Kidney tubule cell (primary cell): ENCODE measurements around the gene GNPTG.
A peak's percentile ranks its signal among the peaks of the same experiment; 100 is the strongest.

Experiments used
- DNase-seq: peaks from one replicate; pipeline ENCODE4 v3.0.0-alpha.2; 2018; ENCODE audit warnings: low spot score

GNPTG gene

DNA sequence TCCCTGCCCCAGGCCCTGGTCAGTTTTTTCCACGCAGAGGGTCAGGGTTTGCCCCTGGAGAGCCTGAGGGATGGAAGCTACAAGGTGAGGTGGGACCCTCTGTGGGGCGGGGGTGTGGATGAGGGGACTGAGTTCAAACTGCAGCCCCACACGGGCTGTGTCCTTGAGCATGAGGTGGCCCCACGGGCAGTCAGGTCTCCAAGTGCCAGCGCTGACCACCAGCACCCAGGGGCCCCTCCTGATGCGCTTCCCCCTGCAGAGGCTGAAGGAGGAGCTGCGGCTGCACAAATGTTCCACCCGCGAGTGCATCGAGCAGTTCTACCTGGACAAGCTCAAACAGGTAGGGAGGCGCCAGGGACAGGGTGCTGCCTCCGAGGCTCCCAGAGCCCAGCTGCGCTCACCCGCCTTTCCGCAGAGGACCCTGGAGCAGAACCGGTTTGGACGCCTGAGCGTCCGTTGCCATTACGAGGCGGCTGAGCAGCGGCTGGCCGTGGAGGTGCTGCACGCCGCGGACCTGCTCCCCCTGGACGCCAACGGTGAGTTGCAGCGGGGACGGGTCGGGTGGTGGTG is 4.4 kb upstream of the GNPTG start:
- DNase-seq = no peak

DNA sequence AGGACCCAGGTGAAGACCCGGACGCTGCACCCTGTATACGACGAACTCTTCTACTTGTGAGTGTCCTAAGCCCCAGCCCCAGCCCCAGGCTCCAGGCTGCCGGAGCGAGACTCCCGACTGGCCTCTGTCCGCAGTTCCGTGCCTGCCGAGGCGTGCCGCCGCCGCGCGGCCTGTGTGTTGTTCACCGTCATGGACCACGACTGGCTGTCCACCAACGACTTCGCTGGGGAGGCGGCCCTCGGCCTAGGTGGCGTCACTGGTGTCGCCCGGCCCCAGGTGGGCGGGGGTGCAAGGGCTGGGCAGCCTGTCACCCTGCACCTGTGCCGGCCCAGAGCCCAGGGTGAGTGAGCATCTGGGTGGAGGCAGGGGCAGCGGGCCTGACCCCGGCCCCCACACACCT is 3.8 kb upstream of the GNPTG start:
- no peak for DNase-seq

DNA sequence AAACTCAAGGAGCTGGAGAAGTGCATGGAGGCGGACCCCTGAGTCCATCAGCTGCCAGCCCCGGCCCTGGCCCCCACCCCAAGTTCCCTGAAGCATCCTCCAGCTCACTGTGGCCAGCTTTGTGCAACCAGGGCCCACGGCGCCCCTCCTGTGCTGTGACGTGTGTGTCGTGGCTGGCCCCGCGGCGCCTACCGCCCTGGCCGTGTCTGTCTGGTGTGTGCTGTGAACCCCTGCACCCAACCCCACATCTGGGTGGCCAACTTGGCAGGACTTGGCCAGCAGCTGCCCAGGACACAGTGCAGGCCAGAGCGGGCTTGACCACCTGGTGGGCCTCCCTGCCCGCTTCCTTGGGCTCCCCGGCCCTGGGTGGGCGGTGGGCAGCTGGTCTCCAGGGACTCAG is 3.3 kb upstream of the GNPTG start:
- DNase-seq = no peak

DNA sequence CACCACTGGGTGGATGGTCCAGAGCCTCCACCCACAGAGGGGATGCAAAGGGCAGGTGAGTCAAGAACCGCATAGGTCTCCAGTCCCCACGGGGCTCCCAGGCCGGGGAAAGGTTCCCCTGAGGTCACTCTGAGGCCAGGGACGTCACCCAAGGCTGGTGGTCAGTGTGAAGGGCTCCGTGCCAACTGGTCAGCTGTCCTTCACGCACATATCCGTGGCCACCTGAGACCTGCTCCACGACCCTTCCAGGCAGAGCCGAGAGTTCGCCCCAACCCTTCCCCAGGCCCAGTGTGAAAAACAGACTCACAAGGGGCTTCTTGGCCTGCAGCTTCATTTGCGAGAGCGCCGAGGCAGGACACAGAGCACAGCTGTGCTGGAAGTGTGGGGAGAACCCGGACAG is 2.8 kb upstream of the GNPTG start:
- DNase-seq = no peak

DNA sequence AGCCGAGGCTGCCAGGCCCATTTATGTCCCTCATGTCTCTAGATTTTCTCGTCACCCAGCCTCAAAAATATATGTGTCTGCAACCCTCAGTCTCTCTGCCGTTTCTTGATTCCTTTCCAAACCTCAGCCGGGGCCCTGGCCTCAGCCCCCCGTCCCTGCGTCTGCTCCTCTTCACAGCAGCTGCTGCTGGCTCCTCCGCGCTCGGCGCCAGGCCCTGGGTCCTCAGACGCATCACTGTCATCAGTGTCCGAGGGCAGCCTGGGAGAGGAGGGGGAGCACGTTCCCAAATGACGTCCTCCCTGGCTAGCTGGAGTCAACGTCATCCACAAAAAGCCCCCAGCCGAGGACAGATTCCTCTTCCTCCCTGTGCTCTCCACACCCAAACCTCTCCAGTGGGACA is 2.4 kb upstream of the GNPTG start:
- DNase-seq = no peak

DNA sequence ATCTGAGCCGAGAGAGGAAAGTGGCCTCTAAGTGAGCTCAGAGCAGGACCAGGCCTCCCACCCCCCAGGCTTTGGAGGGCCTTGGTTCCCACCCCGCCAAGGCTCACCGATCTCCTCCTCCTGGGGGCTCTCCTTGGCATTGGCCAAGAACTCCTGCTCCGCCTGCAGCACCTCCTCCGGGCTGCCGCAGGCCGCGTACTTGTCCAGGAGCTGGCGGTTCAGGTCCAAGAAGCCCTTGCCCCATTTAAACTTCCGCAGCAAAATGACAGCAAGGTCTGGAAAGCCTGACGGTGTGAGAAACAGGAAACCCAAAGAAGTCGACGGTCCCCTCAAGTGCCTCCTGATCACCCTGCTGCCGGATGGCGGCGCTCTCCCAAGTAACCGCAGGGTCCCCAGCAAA is 1.8 kb upstream of the GNPTG start:
- no peak for DNase-seq

DNA sequence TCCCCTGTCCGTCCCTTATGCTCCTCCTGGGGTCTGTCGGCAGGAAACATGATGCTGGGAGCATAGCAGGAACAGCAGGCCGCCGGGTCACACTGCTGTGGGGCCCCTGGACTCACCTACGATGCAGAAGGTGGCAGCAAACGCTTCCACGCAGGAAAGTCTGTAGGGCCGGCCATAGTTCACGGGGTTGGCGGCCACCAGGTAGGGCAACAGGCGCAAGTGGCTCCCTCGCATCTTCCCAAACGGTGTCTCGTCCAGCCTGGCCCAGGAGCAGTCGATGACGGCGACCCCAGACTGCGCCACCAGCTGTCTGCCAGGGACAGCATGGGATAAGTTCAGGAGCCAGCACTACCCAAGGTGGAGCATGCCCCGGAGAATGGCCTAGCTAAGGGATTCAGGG is 1.0 kb upstream of the GNPTG start:
- DNase-seq = no peak

DNA sequence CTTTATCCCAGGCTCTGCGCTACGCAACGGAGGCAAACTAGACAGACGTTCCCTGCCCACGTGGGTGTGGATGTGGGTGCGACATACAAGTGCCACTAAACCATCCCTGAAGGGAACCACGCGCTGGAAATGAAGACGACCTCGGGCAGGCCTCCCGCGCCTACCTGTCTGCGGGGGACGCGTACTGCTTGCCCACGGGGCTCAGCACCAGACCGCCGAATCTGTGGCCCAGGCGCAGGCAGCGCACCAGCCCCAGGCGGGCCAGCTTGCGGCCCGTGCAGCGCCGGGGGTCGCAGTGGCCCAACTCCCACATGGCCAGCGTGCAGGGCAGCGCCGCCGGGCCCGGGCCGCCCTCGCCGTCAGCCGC is 533 bp upstream of the GNPTG start:
- no peak for DNase-seq

DNA sequence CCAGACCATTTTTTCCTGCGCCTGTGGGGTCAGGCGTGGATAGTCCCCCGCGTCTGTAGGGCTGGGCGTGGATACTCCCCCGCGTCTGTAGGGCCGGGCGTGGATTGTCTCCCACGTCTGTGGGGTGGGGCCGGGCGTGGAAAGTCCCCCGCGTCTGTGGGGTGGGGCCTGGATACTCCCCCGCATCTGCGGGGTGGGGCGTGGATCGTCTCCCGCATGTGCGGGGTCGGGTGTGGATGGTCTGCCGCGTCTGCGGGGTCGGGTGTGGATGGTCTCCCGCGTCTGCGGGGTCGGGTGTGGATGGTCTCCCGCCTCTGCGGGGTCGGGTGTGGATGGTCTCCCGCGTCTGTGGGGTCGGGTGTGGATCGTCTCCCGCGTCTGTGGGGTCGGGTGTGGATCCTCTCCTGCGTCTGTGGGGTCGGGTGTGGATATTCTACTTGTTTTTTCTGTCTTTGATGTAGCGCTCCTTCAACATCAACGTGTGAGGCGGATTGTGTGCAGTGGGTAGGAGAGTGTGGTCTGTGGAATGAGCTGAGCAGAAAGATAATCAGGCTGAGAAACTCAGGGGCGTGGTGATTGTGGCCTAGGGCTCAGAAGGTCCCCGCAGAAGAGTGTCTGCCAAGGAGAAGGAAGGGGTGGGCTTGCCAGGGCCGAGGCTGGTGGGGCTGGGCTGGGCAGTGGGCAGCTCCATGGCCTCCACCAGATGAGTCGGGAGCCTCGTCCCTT is 3.2 kb downstream of the GNPTG start:
- DNase-seq = no peak

DNA sequence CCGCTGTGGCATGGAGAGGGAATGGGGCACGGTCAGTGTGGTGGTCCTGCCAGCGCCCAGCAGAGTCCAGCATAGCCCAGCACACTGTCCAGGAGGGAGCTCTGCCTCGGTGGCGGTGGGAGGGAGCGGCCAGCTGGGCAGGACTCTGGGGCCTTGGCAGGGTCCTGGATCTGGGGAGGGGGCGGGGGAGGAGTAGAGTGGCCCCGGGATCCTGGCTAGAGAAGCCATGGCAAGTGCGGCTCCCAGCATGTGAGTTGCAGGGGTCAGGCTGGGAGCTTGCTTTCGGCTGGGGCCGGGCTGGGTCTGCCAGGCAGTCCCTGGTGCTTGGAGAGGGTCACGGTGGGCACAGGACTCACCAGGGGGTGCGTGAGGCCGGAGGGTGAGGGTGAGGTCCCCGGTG is 3.9 kb downstream of the GNPTG start:
- DNase-seq = no peak

DNA sequence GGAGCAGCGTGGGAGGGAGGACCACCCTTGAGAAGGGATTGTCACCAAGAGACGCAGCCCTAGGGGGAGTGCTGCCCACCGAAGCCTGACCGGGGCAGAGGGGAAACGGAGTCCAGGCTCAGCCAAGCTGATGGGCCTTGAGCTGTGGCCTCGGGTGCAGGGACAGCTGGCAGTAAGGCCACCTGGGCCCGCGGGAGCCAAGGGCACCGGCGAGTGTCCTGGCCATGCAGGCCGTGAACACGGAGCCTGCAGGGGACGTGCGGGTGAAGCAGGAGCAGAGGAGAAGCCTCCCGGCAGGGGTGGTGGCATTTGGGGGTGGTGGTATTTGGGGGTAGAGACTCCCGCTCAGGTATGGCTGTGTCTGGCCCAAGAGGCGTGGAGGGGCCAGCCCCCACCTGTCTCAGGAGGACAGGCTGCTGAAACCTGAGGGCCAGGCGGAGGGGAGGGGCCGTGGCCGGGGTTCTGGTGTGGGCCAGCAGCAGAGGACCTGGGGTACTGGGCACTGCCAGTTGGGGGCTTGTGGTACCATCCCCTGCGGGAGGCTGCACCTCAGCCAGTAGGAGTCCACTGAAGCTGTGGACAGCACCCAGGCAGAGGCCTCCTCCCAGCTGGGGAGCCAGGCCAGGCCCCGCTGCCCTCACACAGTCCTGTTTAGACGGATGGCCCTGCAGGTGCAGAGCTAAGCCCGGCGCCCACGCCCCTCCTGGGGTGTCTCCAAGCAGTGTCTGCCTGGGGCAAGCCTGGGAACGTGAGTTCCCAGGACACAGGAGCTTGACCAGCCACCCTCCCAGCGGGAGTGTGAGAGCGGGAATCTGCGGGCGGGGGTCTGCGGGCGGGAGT is 4.5 kb downstream of the GNPTG start:
- no peak for DNase-seq

DNA sequence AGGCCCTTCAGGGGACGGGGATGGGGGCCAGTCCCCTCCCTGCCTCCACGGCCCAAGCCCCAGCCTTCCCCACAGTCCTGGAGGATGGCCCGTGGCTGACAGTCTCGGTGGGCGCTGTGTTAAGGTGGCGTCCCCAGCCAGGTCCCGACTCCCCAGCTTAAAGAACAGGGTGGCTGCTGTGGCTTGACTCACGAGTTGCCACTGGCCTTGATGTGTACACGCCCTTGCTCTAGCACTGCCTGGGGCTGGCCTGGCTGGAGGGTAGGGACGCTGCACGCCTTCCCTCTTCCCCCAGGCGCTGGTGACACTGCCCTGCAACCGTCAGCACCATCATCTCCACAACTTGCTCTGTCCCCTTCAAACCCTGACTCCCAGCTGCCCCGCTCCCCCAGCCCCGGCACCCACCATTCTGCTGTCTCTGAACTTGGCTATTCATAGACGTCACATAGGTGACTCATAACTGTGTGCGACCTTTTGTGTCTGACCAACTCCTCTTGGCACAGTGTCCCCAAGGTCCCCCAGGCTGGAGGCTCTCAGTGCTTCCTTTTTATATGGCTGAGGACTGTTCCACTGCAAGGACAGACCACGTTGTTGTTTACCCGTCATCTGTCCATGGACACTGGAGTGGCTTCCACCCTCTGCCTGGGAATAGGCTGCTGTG is 6.3 kb downstream of the GNPTG start:
- DNase-seq = peak; percentile 21

DNA sequence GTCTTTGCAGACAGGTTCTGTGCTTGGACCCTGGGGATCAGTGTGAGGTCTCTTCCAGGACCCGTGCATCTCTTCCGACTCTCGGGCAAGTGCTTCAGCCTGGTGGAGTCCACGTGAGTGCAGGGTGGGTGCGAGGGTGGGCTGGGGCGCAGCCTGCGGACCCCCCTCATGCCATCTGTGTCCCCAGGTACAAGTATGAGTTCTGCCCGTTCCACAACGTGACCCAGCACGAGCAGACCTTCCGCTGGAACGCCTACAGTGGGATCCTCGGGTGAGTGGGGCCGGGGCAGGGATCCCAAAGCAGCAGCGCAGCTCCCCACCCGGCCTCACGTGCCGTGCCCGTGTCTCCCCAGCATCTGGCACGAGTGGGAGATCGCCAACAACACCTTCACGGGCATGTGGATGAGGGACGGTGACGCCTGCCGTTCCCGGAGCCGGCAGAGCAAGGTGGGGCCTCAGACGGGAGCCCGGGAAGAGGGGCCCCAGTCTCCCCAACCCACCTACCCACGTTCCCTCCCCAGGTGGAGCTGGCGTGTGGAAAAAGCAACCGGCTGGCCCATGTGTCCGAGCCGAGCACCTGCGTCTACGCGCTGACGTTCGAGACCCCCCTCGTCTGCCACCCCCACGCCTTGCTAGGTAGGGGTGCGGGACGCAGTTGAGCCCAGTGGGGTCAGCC is 10.1 kb downstream of the GNPTG start:
- DNase-seq = no peak

DNA sequence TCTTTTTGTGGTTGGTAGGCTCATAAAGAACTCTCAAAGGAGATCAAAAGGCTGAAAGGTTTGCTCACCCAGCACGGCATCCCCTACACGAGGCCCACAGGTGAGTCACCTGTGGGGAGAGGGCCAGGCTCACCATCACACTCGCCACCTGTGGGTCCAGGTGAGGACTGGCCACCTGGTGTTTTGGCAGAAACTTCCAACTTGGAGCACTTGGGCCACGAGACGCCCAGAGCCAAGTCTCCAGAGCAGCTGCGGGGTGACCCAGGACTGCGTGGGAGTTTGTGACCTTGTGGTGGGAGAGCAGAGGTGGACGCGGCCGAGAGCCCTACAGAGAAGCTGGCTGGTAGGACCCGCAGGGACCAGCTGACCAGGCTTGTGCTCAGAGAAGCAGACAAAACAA is 11.1 kb downstream of the GNPTG start:
- peak; percentile 15 for DNase-seq

DNA sequence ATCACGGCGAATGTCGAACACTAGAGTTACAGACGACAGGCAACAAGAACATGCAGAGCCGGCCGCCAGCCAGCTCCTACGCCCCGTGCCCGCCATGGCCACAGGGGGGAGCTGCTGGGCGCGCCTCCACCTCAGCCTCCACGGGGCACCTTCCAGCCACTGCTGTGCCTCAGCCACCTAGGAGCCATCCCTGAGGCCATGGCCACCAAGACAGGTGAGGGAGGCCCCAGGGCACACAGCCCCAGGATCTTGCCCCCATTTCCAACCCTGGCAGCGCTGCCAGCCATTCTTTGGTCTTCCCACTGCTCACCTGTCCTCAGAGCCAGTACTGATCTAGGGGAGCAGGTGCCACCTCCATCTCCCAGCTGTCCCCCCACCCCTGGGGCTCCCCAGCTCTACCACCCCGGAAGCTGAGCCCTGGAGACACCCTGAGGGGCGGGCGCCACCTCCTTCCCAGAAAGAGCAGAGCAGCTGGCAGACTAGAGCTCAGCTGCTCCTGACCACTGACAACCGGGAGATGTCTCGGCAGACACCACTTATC is 11.8 kb downstream of the GNPTG start:
- peak; percentile 60 for DNase-seq

DNA sequence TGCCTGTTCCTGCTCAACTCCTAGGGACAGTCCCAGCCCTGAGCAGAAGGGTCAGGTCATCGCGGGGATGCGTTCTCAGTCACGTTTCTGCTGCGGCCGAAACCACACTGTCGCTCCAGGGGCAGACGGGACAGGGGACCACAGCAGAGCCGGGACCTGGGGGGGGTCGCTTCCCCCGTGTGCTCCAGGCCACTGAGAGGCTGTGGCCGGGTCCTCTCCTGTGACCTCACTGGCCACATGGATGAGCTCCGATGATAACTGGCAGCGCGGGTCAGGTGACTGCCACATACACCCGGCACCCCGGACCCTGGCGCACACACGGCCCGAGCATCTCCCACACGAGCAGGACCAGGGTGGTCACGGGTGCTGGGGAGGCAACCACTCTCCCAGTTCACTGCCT is 12.8 kb downstream of the GNPTG start:
- no peak for DNase-seq

DNA sequence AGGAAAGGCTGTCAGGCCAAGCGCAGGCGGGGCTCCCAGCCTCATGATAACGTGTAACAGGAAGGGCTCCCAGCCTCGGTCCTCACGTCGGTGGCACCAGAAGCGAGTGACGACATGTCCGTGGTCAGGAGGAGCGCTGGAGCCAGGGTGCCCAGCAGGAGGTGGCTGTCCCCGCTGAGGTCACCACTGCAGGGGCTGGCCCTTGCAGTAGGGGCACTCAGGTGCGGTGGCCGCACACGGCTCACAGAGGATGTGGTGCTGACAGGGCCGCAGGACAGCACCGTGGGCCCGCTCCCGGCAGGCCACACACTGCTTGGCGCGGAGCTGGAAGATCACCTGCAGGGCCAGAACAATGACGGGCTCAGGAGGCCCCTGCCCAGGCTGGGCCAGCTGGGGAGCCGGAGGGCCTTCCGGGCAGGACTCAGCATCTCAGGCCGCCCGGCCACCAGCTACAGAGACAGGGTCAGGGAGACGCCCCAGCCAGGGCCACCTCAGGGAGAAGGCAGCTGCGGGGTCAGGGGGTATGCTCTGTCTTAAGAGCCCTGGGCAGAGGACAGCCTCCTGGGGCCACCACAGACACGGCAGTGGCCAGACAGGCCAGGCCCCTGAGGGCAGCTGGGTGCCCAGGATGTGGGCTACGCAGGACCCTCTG is 14.5 kb downstream of the GNPTG start:
- DNase-seq = no peak

DNA sequence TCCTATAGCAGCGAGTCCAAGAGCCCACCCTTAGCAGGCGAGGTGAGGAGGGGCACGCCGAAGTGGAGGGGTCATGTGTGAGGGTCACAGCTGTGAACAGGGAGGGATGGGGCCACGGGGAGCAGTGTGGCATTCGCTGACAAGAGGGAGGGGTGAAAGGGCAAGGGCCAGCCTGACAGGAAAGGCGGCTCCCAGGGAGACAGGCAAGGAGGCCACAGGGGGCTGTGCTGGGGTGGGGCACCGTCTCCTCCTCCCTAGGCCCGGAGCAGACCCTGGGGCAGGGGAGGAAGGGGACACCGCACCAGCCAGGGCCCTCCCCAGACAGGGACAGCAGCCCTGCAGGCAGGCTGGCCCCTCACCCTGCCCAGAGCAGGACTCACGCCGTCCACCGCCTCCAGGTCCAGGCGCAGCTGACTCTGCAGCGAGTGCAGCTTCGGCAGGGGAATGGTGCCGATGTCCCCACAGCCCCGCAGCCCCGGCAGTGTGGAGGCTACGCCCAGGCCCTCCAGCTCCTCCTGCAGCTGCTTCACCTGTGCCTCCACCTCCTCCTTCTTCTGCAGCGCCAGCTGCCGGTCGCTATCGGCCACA is 15.1 kb downstream of the GNPTG start:
- no peak for DNase-seq

DNA sequence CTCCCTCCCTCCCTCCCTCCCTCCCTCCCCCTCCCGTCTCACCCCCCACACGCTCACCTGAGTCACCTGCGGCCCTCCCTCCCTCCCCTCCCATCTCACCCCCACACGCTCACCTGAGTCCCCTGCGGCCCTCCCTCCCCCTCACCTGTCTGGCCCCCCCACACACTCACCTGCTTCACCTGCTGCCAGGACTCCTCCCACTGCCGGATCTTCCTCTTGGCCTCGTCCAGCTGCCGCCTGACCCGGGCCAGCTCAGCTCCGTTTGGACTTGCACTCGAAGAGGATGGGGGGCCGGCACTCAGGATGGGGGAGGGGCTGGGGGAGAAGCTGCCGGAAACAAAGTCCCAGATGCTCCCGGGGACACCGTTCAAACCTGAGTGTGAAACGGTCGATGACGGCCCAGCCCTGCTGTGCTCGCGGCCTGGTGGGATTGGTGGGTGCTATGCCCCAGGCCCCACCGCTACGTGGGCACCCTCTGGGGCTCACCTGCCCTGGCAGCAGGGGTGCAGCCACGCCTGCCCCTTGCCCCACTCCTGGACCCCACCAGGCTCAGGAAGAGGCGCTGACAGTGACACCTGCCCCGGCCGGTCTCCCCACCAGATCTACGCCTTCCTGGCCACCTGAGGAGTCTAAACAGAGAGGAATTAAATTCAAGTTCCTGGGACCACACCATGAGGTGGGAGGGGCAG is 15.9 kb downstream of the GNPTG start:
- DNase-seq = no peak
